Measurements from ENCODE around the gene GRIN3B. TPM values are rescaled to one million over a fixed set of nuclear protein-coding genes. Genes with fewer than 3 reads are reported as not detected.

The GRIN3B gene
- total RNA-seq: under 1 TPM in 1 of 4 donors, not detected in 3; 0.24 TPM

DNA sequence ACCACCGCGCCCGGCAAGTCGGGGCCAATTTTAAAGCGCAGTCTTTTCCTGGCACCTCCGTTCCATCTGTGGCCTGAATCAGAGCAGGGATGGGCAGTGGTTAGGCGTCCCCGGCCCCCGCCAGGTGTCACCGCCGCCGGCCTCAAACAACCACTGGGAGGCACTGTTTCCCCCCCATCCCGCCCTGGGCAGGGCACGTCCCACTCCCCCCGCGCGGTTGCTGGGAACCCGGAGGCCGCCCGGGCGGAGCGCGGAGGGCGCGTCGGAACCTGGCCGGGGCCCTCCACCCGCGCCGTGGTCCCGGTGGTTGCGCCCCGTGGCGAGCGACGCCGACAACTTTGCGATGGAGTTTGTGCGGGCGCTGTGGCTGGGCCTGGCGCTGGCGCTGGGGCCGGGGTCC lies at the start of gene GRIN3B:
Gene GRIN3B (plus strand): TSS at position 325 of the 400 bp plus-strand sequence. CDS start 19 bp downstream, at position 344.
- no peak for TF ChIP-seq CTCF (IDR thresholded peaks at IDR 0.05)
- ATAC-seq (ENCODE audit: low FRiP score) (peak; percentile 27), DNase-seq (ENCODE audit: low spot score) (no peak)

DNA sequence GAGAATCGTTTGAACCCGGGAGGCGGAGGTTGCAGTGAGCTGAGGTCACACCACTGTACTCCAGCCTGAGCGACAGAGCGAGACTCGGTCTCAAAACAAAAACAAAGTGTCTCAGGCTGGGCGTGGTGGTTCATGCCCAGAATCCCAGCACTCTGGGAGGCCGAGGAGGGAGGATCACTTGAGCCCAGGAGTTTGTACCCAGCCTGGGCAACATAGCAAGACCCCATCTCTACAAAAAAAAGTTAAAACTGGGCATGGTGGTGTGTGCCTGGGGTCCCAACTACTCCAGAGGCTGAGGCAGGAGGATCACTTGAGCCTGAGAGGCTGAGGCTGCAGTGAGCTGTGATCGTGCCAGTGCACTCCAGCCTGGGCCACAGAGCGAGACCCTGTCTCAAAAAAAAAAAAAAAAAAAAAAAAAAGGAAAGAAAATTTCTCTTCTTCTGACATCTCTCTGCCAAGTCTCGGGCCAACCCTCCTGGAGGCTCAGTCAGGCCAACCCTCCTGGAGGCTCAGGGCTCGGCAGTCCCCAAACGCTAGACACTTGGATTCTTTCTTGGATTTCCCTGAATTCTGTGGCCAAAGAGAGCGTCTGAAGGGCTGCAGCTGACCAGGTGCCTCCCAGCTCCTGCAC lies 48.1 kb upstream of the GRIN3B start:
- TF ChIP-seq CTCF (IDR thresholded peaks at IDR 0.05): no peak

DNA sequence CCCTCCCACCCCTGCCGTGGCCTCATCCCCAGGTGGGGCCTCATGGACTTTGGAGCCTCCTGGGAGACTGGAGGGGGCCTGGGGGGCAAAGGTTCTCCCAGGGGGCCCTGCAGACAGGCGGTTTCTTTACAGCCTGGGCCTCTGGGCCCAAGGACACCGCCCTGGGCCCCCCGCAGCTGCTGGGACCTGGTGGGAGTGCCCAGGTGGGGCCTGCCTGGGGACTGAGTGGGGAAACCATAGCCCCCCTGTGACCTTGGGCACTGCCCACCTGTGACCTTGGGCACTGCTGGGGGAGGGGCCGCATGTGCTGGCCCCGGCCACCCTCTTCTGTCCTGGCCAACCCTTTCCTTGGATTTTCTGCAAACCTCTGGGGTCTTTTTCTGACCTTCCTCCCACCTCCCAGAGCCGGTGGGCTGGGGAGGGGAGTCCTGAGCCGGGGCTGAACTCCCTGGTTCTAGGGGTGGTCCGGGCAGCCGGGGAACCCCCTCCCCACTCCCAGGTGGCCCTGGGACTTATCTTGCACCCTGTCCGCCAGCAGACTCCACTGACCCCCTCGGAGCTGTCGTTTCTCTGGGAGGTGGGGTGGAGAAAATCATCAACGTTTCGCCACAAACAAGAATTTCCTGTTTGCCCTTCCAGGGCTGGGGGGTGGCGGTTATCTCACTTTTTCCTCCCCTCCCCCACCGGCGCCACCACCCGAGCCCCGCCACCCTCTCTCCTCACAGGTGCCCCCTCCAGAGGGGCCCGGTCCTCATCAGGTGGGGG lies 47.4 kb upstream of the GRIN3B start:
- DNase-seq (ENCODE audit: low spot score): no peak
- ATAC-seq (ENCODE audit: low FRiP score): no peak

More for the DNA sequence above, 48.1 kb upstream of the GRIN3B start:
- DNase-seq (ENCODE audit: low spot score) (no peak), ATAC-seq (ENCODE audit: low FRiP score) (no peak)

DNA sequence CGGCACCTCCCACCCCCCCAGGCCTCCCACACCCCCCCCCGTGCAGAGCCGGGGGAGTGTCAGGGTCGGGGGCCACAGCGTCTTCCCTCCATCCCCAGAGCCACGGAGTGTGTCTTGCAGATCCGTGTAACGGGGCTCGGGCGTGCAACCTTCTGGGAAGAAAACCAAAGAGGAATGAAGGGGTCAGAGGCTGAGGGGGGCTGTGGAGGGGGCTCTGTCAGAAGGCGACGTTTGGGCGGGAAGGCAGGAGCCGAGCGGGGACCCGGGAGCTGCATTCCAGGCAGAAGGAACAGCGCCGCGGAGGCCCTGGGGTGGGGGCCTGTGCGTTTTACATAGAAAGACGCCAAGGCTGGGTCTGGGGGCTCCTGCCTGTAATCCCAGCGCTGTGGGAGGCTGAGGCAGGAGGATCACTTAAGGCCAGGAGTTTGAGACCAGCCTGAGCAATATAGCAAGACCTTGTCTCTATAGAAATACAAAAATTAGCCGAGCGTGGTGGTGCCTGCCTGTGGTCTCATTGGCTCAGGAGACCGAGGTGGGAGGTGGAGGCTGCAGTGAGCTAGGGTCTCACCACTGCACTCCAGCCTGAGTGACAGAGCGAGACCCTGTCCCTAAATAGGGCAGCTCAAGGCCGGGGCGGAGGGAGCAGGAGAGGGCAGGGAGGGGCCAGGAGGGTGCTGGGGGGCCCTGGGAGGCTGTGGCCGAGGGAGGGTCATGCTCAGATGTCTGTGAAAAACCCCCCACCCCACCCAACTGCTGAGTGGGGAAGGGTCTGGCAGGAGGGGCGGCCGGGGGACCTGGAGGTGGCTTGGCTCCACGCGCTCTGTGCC lies 46.6 kb upstream of the GRIN3B start:
- no peak for TF ChIP-seq CTCF (IDR thresholded peaks at IDR 0.05)
- ATAC-seq (ENCODE audit: low FRiP score) (no peak), DNase-seq (ENCODE audit: low spot score) (no peak)

More for the DNA sequence above, 47.4 kb upstream of the GRIN3B start:
- TF ChIP-seq CTCF (IDR thresholded peaks at IDR 0.05): no peak

DNA sequence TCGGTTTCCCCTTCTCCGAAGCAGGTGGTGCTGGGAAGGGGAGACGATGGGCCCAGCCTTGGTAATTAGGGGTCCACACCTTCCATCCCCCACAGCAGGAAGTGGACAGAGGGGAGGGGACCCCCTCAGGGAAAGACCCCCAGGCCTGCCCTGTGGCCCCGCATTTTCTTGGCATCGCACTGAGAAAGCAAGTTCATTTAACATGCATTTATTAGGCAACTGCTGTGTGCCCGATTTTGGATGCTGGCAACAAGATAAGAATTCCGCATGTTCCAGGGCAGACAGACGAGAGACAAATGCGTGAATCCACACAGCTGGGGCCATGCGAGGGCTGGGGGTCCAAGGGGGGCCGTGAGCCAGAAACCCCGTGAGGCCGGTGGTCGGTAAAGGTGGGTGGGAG lies 45.9 kb upstream of the GRIN3B start:
- no peak for ATAC-seq (ENCODE audit: low FRiP score)

More for the DNA sequence above, 45.9 kb upstream of the GRIN3B start:
- DNase-seq (ENCODE audit: low spot score): no peak
- no peak for TF ChIP-seq CTCF (IDR thresholded peaks at IDR 0.05)
